Activated CD4-positive, alpha-beta T cell treated with anti-CD3 and anti-CD28 coated beads, Interleukin-2, amount 50 U/mL, for 48 hours (primary cell): ENCODE data around the gene MACC1.
"Not testable (repeated sequence)": the region's sequence is repeated elsewhere in the genome, so short reads cannot be mapped to it uniquely, and the experiment has no call there.

ENCODE experiments used
- DNase-seq, 2 experiments: peaks; one replicate each; pipeline ENCODE4 v3.0.0-alpha.2; 2020

Gene MACC1

GRCh38 chr7:20165146-20165510 lies 52.1 kb downstream of the MACC1 start:
- no peak for DNase-seq

GRCh38 chr7:20164425-20165145 lies 52.6 kb downstream of the MACC1 start:
- no peak for DNase-seq

GRCh38 chr7:20162665-20163064 lies 54.5 kb downstream of the MACC1 start:
- DNase-seq, result no peak

- DNase-seq, result no peak
Measured at GRCh38 chr7:20159226-20159747, 57.9 kb downstream of the MACC1 start.

GRCh38 chr7:20158684-20159083 lies 58.5 kb downstream of the MACC1 start:
- no peak for DNase-seq

- no peak for DNase-seq
Measured at GRCh38 chr7:20157456-20157855, 59.7 kb downstream of the MACC1 start.

- DNase-seq, result no peak
Measured at GRCh38 chr7:20153999-20154398, 63.2 kb downstream of the MACC1 start.

- no peak for DNase-seq
Measured at GRCh38 chr7:20153567-20153966, 63.6 kb downstream of the MACC1 start.

- DNase-seq, result no peak
Measured at GRCh38 chr7:20152511-20152910, 64.7 kb downstream of the MACC1 start.

- DNase-seq, result no peak
Measured at GRCh38 chr7:20151708-20152456, 65.3 kb downstream of the MACC1 start.

GRCh38 chr7:20146451-20146850 lies 70.7 kb downstream of the MACC1 start:
- DNase-seq, result no peak

- DNase-seq, result no peak
Measured at GRCh38 chr7:20144801-20145200, 72.4 kb downstream of the MACC1 start.

- DNase-seq, result no peak
Measured at GRCh38 chr7:20141666-20142065, 75.5 kb downstream of the MACC1 start.

- DNase-seq, result no peak
Measured at GRCh38 chr7:20141002-20141345, 76.2 kb downstream of the MACC1 start.

GRCh38 chr7:20140291-20141001 lies 76.7 kb downstream of the MACC1 start:
- DNase-seq, result no peak

- DNase-seq, result no peak
Measured at GRCh38 chr7:20136647-20137046, 80.5 kb downstream of the MACC1 start.

GRCh38 chr7:20133803-20134202 lies 83.4 kb downstream of the MACC1 start:
- DNase-seq, result no peak

- DNase-seq, result no peak
Measured at GRCh38 chr7:20132585-20132984, 84.6 kb downstream of the MACC1 start.

GRCh38 chr7:20131776-20132175 lies 85.4 kb downstream of the MACC1 start:
- no peak for DNase-seq

- DNase-seq, result no peak
Measured at GRCh38 chr7:20129920-20130319, 87.3 kb downstream of the MACC1 start.

- no peak for DNase-seq
Measured at GRCh38 chr7:20128001-20128400, 89.2 kb downstream of the MACC1 start.

- DNase-seq, result not testable (repeated sequence)
Measured at GRCh38 chr7:20126060-20126459, 91.1 kb downstream of the MACC1 start.

GRCh38 chr7:20124087-20124486 lies 93.1 kb downstream of the MACC1 start:
- DNase-seq, result not testable (repeated sequence)
